GM18498 (cell line): Measurements from ENCODE around the gene LRRC75A.

ENCODE experiments used
- ATAC-seq: cut with Tn5 transposase; IDR thresholded peaks from one replicate; pipeline ENCODE4 v1.9.1; 2021; ENCODE audit warnings: mild to moderate bottlenecking, moderate library complexity; ENCODE audit not compliant: unreplicated experiment

LRRC75A gene

DNA sequence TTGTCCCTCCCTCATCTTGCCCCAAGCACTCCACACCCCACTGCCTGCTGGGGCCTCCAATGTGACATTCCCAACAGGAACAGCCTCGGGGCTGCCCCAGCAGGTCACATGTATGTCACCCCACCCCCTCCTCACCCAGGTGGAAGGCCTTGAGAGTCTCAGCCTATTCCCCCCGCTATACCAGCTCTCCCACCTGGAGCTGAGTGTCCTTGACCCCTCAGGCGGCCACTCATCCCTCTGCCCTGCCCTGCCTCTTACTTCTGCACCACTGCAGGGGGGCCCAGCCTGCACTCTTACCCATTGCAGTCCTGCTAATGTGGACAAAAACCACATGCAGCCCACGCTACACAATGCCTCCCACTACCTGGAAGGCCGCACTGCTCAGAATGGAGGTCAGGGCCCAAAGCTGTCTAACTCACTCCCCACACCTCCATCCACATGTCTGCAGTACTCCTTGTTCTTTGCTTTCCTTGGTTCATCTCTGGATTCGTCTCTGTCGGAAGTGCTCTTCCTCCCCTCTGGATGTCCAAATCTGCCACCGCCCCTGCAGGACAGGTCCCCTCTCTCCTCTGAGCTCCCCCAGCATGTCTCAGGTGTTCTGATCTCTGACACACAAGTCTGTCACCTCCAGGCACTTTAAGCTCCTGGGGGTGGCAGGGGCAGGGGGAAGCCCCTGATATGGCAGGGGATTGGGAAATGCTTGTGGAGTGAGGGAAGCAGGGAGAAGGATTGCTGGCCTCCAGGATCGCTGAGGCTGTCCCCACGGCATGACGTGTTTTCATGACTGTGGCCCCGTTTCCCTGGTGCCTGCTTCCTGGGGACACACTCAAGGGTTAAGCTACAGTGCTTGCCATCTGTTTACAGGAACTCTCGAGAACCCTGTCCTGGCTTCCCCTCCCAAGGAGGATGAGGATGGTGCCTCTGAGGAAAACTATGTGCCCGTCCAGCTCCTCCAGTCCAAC lies 55.8 kb downstream of the LRRC75A start:
- ATAC-seq: no peak

DNA sequence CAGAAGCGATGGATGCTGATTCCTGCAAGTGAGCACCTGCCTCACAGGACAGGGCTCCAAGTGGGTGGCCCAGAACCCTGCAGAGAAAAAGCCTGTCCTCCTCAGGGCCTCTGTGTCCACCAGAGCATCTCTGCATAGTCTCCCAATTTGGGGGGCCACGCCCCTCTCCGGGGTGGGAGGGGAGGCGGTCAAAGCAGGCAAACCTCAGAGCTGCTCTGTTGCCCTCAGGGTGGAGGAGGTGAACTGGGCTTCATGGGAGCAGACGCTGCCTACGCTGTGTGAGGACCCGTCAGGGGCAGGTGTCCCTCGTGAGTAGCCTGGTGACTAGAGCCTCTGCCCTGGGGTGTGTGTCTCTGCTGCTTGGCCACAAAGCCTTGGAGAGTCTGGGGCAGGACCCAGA lies 57.3 kb downstream of the LRRC75A start:
- no peak for ATAC-seq

DNA sequence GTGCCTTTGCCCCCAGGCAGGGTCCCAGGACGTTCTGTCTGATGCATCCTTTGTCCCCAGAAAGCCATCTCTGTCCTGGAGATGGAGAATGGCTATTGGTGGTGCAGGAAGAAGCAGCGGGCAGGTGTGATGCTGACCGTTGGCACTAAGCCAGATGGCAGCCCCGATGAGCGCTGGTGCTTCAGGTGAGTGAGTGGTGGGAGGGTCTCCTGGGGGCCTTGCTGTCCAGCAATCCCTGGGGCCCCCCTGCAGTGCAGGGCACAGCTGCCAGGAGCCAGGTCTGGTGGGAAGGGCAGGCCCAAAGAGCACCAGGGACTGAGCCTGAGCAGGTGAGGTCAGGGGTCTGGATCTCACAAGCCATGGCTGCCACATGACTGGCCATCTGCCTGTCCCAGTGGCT lies 58.5 kb downstream of the LRRC75A start:
- no peak for ATAC-seq

DNA sequence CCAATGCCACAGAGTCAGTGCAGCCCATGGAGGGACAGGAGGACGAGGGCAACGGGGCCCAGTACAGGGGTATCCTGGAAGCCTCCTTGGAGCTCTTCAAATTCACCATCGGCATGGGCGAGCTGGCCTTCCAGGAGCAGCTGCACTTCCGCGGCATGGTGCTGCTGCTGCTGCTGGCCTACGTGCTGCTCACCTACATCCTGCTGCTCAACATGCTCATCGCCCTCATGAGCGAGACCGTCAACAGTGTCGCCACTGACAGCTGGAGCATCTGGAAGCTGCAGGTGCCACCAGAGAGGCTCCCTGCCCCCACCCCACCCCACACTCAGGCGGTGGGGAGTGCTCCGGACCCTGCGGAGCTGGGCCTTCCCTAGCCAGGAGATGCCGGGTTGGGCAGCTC lies 60.0 kb downstream of the LRRC75A start:
- ATAC-seq: no peak

DNA sequence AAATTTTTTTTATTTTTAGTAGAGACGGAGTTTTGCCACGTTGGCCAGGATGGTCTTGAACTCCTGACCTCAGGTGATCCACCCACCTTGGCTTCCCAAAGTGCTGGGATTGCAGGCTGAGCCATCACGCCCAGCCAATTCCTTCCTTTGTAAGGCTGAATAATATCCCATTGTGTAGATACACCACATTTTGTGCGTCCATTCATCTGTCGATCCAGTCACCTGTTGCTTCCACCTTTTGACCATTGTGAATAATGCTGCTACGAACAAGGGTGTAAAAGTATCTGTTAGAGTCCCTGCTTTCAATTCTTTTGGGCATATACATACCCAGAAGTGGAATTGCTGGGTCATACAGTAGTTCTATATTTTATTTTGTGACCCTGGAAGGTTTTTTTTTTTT lies 61.3 kb downstream of the LRRC75A start:
- ATAC-seq: no peak

DNA sequence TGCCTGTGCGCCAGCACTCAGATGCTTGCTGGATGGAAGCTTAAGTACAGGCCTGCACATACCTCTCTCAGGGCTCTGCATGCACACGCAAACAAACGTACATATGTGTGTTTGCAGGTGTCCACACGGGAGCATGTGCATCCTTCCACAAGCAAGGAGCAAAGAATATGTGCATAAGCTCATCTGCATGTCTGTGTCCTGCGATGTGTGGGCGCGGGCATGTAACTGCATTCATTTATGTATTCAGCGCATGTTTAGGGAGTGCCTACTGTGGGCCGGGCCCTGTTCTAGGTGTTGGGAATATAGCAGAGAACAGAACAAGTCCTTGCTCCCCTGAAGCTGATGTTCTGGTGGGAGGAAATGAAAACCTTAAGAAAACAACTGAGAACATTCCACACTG lies 62.9 kb downstream of the LRRC75A start:
- no peak for ATAC-seq

DNA sequence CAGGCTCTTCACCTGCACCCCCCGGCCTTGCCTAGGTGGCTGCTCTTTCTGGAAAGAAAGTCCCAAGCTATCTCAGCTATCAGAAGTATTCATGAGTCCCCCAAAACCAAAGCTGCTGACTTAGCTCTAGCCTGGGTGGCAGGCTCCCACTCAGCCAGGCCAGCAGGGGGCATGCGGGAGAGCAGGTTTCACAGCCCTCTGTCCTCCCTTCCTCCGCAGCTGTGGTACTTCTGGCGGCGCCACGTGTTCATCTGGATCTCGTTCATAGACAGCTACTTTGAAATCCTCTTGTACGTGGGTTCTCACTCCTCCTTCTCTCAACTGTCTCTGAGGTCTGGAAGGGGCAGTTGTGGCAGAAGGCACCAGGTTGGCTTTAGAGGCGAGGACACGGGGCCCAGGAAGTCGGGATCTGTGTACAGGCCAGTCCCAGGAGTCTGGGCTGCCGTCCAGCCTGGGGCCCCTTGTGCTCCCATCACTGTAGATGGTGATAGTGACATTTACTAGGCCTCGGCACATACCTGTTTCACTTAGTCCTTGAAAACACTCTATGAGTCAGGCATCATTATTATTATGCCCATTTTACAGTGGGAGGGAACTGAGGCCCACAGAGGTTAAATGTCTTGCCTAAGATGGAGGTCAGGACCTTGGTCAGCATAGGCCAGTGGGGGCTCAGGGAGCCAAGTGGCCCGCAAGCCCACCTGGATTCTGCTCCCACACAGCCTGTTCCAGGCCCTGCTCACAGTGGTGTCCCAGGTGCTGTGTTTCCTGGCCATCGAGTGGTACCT lies 63.7 kb downstream of the LRRC75A start:
- no peak for ATAC-seq

DNA sequence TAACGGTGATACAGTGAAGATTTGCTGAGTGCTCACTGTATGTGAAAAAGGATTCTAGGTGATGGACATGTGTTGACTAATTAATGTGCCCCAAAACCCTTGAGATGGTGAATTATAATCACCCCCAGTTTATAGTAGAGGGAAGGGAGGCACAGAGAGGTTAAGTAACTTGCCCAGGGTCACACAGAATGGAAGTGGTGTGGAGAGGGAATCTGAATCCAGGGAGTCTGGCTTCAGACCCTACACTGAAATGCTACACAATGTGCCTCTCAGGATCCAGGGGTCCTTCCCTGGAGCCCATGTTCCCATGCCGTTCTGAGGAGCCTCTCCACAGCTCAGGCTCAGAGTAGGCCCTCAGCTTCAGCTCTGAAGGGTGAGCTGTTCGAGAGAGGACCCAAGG lies 65.0 kb downstream of the LRRC75A start:
- ATAC-seq: no peak

DNA sequence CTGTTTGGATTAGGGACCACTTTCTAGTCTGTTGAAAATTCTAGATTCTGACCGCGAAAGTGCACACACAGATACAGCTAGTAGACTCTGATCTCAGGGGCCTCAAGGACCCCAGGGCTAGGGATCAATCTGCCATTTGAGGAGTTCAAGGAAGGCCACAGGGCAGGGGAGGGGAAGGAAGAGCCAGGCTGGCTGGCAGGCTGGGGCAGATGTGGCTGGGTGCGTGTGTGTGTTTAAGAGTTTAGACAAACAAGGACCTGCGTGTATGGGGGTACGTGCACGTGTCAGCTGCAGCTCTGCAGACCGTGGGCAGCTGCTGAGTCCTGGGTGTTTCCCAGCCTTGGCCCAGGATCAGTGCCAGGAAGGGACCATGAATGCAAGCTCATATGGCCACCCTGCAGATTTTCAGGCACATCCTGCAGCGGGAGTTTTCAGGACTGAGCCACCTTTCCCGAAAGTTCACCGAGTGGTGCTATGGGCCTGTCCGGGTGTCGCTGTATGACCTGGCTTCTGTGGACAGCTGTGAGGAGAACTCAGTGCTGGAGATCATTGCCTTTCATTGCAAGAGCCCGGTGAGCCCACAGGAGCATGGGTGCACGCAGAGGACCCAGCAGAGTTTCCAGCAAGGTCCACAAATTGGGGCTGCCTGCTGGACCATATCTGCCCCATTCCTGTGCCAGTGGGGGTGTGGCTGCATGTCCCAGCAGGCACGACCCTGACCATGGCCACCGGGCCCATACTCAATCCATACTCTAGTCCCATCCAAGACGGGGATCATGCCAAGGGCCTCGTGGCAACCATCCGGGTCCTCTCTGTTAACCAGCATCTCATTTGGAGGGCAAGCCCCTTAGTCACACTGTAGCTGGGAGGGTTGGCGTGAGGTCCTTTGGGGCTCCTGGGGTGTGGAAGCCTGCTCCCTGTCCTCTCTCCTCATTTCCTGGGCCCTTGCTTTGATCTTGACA lies 66.0 kb downstream of the LRRC75A start:
- ATAC-seq: no peak

DNA sequence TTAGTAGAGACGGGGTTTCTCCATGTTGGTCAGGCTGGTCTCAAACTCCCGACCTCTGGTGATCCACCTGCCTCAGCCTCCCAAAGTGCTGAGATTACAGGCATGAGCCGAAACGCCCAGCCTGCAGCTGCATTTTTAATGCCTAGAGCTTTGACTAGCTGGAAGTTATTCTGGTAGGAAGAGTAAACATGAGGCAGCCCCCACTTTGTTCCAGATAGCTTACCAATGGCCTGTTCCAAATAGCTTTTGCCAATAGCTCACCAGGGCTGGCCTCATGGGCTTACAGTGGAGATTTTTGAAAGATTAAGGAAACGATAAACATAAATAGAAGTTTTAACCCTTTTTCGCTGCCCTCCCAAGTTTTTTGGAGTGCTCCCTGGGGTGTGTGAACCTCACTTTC lies 66.8 kb downstream of the LRRC75A start:
- ATAC-seq: no peak

DNA sequence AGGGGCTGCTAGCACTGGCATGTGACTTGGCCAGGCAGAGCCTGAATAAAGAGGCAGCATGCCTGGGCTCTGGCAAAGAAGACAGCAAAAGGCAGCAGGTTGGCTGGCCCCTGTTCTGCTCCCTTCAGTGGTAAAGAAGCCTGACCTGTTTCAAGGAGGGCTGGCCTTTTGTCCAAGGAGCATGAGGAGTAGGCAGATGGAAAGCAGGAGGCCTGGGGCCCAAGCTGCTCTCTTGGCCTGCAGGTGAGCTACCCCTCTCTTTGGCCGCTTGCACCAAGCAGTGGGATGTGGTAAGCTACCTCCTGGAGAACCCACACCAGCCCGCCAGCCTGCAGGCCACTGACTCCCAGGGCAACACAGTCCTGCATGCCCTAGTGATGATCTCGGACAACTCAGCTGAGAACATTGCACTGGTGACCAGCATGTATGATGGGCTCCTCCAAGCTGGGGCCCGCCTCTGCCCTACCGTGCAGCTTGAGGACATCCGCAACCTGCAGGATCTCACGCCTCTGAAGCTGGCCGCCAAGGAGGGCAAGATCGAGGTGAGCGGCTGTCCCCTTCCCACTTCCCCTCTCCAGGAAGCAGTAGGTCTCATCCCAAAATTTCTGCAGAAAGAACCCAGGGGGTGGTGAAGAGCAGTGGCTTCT lies 68.6 kb downstream of the LRRC75A start:
- no peak for ATAC-seq

DNA sequence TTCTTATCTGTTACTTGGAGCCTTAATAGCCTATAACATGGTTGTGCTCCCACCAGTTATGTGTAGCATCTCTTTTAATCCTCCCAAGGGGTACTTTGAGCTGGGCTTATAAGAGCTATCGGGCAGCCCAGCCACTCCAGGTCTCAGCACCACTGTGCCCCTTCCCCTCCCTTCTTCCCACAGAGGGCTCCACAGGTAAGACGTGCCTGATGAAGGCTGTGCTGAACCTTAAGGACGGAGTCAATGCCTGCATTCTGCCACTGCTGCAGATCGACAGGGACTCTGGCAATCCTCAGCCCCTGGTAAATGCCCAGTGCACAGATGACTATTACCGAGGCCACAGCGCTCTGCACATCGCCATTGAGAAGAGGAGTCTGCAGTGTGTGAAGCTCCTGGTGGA lies 69.6 kb downstream of the LRRC75A start:
- no peak for ATAC-seq

DNA sequence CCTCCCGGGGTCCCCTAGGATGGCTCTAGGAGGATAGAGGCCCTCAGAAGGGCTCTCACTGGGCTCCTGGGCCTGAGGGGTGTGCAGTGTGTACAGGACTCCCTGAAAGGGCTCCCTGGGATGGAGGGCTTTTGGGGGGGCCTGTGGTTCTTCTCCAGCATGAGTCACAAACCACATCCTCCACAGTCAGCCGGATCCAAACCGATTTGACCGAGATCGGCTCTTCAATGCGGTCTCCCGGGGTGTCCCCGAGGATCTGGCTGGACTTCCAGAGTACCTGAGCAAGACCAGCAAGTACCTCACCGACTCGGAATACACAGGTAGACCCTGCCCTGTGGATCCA lies 72.1 kb downstream of the LRRC75A start:
- no peak for ATAC-seq

DNA sequence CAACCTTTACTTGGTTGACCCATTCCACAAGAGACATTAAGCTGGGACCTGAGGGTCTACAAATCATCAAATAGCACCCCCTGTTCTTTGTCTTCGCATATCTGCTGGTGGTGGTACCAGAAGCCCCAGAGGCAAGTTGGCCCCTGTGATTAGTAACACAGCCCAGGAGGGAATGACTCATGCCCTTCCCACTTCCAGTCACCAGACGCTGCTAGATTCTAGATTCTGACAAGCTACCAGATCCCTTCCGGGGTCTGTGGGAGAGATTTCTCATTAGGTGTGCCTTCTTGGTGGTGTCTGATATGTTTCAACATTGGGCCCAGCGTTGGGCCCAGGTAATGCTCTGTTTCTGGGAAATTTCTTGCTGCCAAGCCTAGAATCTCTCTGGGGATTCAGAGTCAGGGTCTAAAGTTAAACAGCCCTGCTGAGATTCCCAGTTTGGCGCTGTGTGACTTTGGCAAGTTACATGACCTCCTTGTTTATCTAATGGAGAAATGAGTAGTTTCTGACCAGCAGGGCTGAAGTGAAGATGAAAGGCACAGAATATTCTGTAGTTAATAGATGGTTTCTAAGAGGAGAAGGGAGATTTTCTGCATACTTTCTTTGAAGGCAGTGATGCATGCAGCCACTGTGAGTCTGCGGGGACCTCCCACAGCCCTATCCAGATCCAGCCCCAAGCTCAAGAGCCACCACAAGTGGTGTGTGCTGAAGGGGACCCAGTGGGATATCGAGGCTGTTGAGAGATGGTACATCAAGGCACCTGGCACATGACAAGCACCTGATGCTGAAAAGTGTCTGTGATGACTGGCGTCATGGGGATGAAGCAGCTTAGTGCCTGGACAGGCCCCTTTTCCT lies 72.7 kb downstream of the LRRC75A start:
- ATAC-seq: peak; percentile 40

DNA sequence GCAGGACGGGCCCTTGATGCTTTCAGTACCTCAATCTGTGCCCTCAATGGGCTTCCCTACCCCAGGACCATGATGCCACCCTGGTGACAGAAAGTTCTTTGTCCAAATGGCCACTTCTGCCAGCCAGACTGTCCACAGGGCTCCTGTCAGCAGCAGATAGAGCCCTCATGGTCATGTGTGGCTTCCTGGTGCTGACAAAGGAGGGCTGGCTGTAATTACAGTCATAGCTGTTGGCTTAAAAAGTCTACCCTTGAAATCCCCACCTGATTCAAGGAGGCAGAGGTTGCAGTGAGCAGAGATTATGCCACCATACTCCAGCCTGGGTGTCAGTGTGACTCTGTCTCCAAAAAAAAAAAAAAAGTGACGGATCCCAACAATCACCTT lies 73.3 kb downstream of the LRRC75A start:
- ATAC-seq: no peak

DNA sequence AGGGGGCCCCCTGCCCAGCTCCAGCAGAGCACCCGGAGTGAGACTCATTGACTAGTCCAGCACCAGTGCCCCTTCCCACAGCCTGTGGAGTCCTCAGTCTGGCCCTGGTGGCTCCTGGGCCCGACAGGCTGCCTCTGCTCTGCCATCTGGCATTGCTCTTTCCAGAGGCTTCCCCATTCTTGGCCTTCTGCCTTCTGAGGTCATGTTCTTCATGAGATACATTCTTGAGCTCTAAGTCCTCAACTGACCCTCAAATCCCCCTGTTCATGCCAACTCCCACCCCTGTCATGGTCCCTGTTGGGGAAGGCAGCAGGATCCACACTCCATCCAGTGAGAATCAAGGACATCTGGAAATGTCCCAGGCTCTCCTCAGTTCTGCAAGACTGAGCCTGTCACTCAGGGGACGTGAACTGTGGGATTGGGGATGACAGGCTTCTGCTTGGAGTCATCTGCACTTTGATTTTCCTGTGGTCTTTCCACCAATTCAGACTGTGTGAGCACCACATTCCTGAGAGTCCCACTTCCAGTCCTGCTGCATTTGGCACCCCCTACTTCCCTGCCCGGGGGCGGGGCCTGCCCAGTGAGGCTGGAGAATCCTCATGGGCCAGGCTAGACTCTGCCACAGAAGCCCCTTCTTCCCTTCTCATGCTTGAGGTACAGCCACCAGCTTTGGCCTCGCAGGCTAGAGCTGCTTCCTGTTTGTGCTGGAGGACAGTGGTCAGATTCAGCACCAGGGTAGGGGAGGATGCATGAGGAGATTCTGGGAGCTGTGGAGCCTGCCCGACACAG lies 73.9 kb downstream of the LRRC75A start:
- no peak for ATAC-seq

DNA sequence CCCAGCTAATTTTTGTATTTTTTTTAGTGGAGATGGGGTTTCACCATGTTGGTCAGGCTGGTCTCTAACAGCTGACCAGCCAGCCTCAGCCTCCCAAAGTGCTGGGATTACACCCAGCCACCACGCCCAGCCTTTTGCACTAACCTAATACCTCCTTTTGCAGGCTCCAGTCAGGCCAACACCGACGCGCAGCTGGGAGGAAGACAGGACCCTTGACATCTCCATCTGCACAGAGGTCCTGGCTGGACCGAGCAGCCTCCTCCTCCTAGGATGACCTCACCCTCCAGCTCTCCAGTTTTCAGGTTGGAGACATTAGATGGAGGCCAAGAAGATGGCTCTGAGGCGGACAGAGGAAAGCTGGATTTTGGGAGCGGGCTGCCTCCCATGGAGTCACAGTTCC lies 74.6 kb downstream of the LRRC75A start:
- no peak for ATAC-seq

DNA sequence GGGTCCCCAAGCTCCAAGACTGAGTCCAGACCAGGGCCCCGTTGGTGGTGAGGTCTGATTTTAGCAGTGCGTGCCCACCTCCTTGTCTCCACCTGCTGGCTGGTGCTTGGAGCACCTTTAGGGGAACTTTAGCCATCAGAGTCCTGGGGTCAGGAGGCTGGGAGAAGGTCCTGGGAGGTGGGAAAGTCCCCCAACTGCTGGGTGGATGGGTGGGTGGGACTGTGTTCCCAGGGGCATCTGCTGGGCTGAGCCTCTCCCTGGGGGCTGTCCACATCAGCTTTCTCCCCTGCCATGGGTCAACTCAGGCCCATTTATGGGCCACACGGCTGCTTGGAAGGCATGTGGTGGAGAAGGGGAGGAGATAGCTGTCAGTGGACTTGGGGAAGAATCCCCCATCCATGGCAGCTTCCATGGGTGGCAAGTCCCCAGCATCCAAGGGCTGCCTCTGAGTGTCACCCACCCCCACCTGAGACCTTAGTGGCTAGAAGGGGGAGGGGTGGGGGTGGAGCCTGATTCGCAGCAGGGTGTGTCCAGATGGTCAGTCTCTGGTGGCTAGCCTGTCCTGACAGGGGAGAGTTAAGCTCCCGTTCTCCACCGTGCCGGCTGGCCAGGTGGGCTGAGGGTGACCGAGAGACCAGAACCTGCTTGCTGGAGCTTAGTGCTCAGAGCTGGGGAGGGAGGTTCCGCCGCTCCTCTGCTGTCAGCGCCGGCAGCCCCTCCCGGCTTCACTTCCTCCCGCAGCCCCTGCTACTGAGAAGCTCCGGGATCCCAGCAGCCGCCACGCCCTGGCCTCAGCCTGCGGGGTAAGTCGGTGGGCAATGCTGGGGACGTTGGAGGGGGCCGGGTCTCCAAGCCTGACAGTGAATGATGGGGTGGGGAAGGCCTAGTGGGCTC lies 76.7 kb downstream of the LRRC75A start, which contains the start of gene TRPV2:
TRPV2 (plus strand) TSS at position 541 of the 894 bp plus-strand sequence. CDS start 2,098 bp downstream, outside the sequence.
- ATAC-seq: peak; percentile 47
